Measurements from ENCODE around the gene KLHL18. TPM values are rescaled to one million over a fixed set of nuclear protein-coding genes. Genes with fewer than 3 reads are reported as not detected.
A peak's percentile ranks its signal among the peaks of the same experiment; 100 is the strongest.

KLHL18 gene
- total RNA-seq, 1 donor from 2014 or later: 33.7 TPM

- peak; percentile 51 for DNase-seq (ENCODE audit: low spot score)
These were observed 9.2 kb upstream of the KLHL18 start for GRCh38 chr3:47273564-47273963.

GRCh38 chr3:47274652-47275051 is 8.1 kb upstream of the KLHL18 start:
- no peak for DNase-seq (ENCODE audit: low spot score)

- peak; percentile 22 for DNase-seq (ENCODE audit: low spot score)
These were observed 6.2 kb upstream of the KLHL18 start for GRCh38 chr3:47276558-47276957.

GRCh38 chr3:47280519-47280918 is 2.2 kb upstream of the KLHL18 start:
- DNase-seq (ENCODE audit: low spot score): peak; percentile 45

GRCh38 chr3:47283193-47283537 is 421 bp downstream of the KLHL18 start:
- peak; percentile 74 for DNase-seq (ENCODE audit: low spot score)

- DNase-seq (ENCODE audit: low spot score): peak; percentile 86
These were observed 1.0 kb downstream of the KLHL18 start for GRCh38 chr3:47283591-47284364.

- DNase-seq (ENCODE audit: low spot score): no peak
These were observed 6.5 kb downstream of the KLHL18 start for GRCh38 chr3:47288966-47289910.

- peak; percentile 51 for DNase-seq (ENCODE audit: low spot score)
These were observed 8.5 kb downstream of the KLHL18 start for GRCh38 chr3:47291158-47291753.

GRCh38 chr3:47291754-47292420 is 9.1 kb downstream of the KLHL18 start:
- DNase-seq (ENCODE audit: low spot score): peak; percentile 9

- DNase-seq (ENCODE audit: low spot score): no peak
These were observed 11.1 kb downstream of the KLHL18 start for GRCh38 chr3:47293822-47294221.

- DNase-seq (ENCODE audit: low spot score): no peak
These were observed 11.6 kb downstream of the KLHL18 start for GRCh38 chr3:47294392-47294791.

- DNase-seq (ENCODE audit: low spot score): no peak
These were observed 12.6 kb downstream of the KLHL18 start for GRCh38 chr3:47295322-47295721.

- no peak for DNase-seq (ENCODE audit: low spot score)
These were observed 13.2 kb downstream of the KLHL18 start for GRCh38 chr3:47295976-47296375.

- DNase-seq (ENCODE audit: low spot score): no peak
These were observed 14.0 kb downstream of the KLHL18 start for GRCh38 chr3:47296562-47297302.

GRCh38 chr3:47298439-47298838 is 15.7 kb downstream of the KLHL18 start:
- no peak for DNase-seq (ENCODE audit: low spot score)

- no peak for DNase-seq (ENCODE audit: low spot score)
These were observed 16.9 kb downstream of the KLHL18 start for GRCh38 chr3:47299381-47300318.

- no peak for DNase-seq (ENCODE audit: low spot score)
These were observed 18.7 kb downstream of the KLHL18 start for GRCh38 chr3:47301456-47301855.

GRCh38 chr3:47306022-47306421 is 23.3 kb downstream of the KLHL18 start:
- no peak for DNase-seq (ENCODE audit: low spot score)

GRCh38 chr3:47309231-47309630 is 26.5 kb downstream of the KLHL18 start:
- peak; percentile 57 for DNase-seq (ENCODE audit: low spot score)
